RPMI8226 (cell line): ENCODE results near the gene MSH5.
A peak's percentile ranks its signal among the peaks of the same experiment; 100 is the strongest.

ENCODE experiments used
- DNase-seq: peaks from one replicate; pipeline ENCODE4 v3.0.0-alpha.2; 2015

The MSH5 gene

GRCh38 chr6:31762356-31762755 is 22.6 kb downstream of the MSH5 start, which contains the start of gene SAPCD1:
TSS of gene SAPCD1 (plus strand) at chr6:31762656. CDS start at chr6:31763055, 399 bp downstream.
- no peak for DNase-seq

- DNase-seq, result no peak
Measured at GRCh38 chr6:31762878-31763618, 23.2 kb downstream of the MSH5 start.

- no peak for DNase-seq
Measured at GRCh38 chr6:31763619-31763940, 23.8 kb downstream of the MSH5 start.

- DNase-seq, result no peak
Measured at GRCh38 chr6:31764198-31764597, 24.4 kb downstream of the MSH5 start.

GRCh38 chr6:31765559-31765909 is 25.7 kb downstream of the MSH5 start:
- DNase-seq, result no peak

- DNase-seq, result no peak
Measured at GRCh38 chr6:31765910-31766794, 26.3 kb downstream of the MSH5 start.

- no peak for DNase-seq
Measured at GRCh38 chr6:31767096-31767645, 27.4 kb downstream of the MSH5 start.

- DNase-seq, result no peak
Measured at GRCh38 chr6:31768363-31769257, 28.8 kb downstream of the MSH5 start.

- peak; percentile 84 for DNase-seq
Measured at GRCh38 chr6:31769684-31770371, 30.0 kb downstream of the MSH5 start.

GRCh38 chr6:31770860-31771259 is 31.1 kb downstream of the MSH5 start:
- no peak for DNase-seq

GRCh38 chr6:31771992-31772358 is 32.2 kb downstream of the MSH5 start:
- no peak for DNase-seq

GRCh38 chr6:31775184-31775583 is 35.4 kb downstream of the MSH5 start:
- peak; percentile 41 for DNase-seq

- DNase-seq, result no peak
Measured at GRCh38 chr6:31775633-31776484, 36.1 kb downstream of the MSH5 start.

- no peak for DNase-seq
Measured at GRCh38 chr6:31776485-31776988, 36.7 kb downstream of the MSH5 start.

GRCh38 chr6:31776989-31777666 is 37.3 kb downstream of the MSH5 start, which contains the start of gene VWA7:
TSS of gene VWA7 (minus strand) at chr6:31777328. CDS start at chr6:31776779, 549 bp downstream.
- DNase-seq, result peak; percentile 98

- DNase-seq, result no peak
Measured at GRCh38 chr6:31777667-31778050, 37.9 kb downstream of the MSH5 start.

GRCh38 chr6:31778193-31778592 is 38.4 kb downstream of the MSH5 start:
- DNase-seq, result no peak

GRCh38 chr6:31778999-31779885 is 39.4 kb downstream of the MSH5 start:
- DNase-seq, result no peak

- DNase-seq, result no peak
Measured at GRCh38 chr6:31779908-31780307, 40.1 kb downstream of the MSH5 start.
